Endometrium (tissue), 2 donors: Measurements from ENCODE around the gene DOCK8.

Experiments
- FAIRE-seq: peaks from 2 replicates; lab custom pipeline; 2012; peaks lifted over from hg19 to GRCh38; lab: Jason Lieb, UNC
- donor health status: control.
- donor health status: control.

The DOCK8 gene

GRCh38 chr9:419571-420171 lies 205.0 kb downstream of the DOCK8 start:
- FAIRE-seq = peak; percentile 76

GRCh38 chr9:421896-422295 lies 207.2 kb downstream of the DOCK8 start:
- FAIRE-seq = no peak

GRCh38 chr9:426264-426663 lies 211.6 kb downstream of the DOCK8 start:
- FAIRE-seq = no peak

GRCh38 chr9:426976-427375 lies 212.3 kb downstream of the DOCK8 start:
- no peak for FAIRE-seq

- FAIRE-seq = no peak
These were observed 217.0 kb downstream of the DOCK8 start for GRCh38 chr9:431701-432100.

GRCh38 chr9:436482-436881 lies 221.8 kb downstream of the DOCK8 start:
- no peak for FAIRE-seq

- no peak for FAIRE-seq
These were observed 222.4 kb downstream of the DOCK8 start for GRCh38 chr9:437066-437465.

GRCh38 chr9:437574-438001 lies 222.9 kb downstream of the DOCK8 start:
- peak; percentile 86 for FAIRE-seq

GRCh38 chr9:438066-438465 lies 223.4 kb downstream of the DOCK8 start:
- no peak for FAIRE-seq

GRCh38 chr9:438961-439768 lies 224.5 kb downstream of the DOCK8 start:
- peak; percentile 76 for FAIRE-seq

- no peak for FAIRE-seq
These were observed 226.5 kb downstream of the DOCK8 start for GRCh38 chr9:441126-441525.

GRCh38 chr9:444528-444927 lies 229.9 kb downstream of the DOCK8 start:
- FAIRE-seq = no peak

GRCh38 chr9:445033-445432 lies 230.4 kb downstream of the DOCK8 start:
- FAIRE-seq = peak; percentile 37

- FAIRE-seq = no peak
These were observed 231.5 kb downstream of the DOCK8 start for GRCh38 chr9:446074-446699.

- no peak for FAIRE-seq
These were observed 232.8 kb downstream of the DOCK8 start for GRCh38 chr9:447230-448025.

- no peak for FAIRE-seq
These were observed 235.4 kb downstream of the DOCK8 start for GRCh38 chr9:450057-450456.

- no peak for FAIRE-seq
These were observed 235.9 kb downstream of the DOCK8 start for GRCh38 chr9:450561-450960.

- FAIRE-seq = no peak
These were observed 239.2 kb downstream of the DOCK8 start for GRCh38 chr9:453832-454231.

- no peak for FAIRE-seq
These were observed 241.7 kb downstream of the DOCK8 start for GRCh38 chr9:456365-456764.

- FAIRE-seq = no peak
These were observed 243.9 kb downstream of the DOCK8 start for GRCh38 chr9:458590-458989.

- no peak for FAIRE-seq
These were observed 245.1 kb downstream of the DOCK8 start for GRCh38 chr9:459491-460444.
